Body of pancreas (tissue), 4 donors: ENCODE data around the gene TCP11.

Source experiments
- POLR2A ChIP-seq, 3 donors: fragments of 450-650 bp; IDR thresholded peaks; one replicate each; pipeline ENCODE4 v1.6.1; 2016; ENCODE audit warnings: antibody characterized with exemption in 3 of 3, mild to moderate bottlenecking in 2 of 3
- TF ChIP-seq, protein P1 (sequence below), 7 experiments: fragments of 450-650 bp in 4 of 7; fragments of 200-600 bp in 3 of 7; sonication (generic) in 3 of 7; IDR thresholded peaks; one replicate each; pipeline ENCODE4 v1.5.1; 2016 to 2019; ENCODE audit warnings: antibody characterized with exemption in 7 of 7

GRCh38 chr6:35161266-35161665, 20.1 kb upstream of the TCP11 start:
- TF ChIP-seq, protein P1, sequence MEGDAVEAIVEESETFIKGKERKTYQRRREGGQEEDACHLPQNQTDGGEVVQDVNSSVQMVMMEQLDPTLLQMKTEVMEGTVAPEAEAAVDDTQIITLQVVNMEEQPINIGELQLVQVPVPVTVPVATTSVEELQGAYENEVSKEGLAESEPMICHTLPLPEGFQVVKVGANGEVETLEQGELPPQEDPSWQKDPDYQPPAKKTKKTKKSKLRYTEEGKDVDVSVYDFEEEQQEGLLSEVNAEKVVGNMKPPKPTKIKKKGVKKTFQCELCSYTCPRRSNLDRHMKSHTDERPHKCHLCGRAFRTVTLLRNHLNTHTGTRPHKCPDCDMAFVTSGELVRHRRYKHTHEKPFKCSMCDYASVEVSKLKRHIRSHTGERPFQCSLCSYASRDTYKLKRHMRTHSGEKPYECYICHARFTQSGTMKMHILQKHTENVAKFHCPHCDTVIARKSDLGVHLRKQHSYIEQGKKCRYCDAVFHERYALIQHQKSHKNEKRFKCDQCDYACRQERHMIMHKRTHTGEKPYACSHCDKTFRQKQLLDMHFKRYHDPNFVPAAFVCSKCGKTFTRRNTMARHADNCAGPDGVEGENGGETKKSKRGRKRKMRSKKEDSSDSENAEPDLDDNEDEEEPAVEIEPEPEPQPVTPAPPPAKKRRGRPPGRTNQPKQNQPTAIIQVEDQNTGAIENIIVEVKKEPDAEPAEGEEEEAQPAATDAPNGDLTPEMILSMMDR (IDR thresholded peaks at IDR 0.05), result no peak
- no peak for TF ChIP-seq POLR2A (IDR thresholded peaks at IDR 0.05)
